ENCODE results near the gene WDFY2. TPM values are rescaled to one million over a fixed set of nuclear protein-coding genes. Genes with fewer than 3 reads are reported as not detected.

Gene WDFY2
- total and polyA plus RNA-seq, 8 donors: 1.4 to 22.6 (median 10.4) TPM

DNA sequence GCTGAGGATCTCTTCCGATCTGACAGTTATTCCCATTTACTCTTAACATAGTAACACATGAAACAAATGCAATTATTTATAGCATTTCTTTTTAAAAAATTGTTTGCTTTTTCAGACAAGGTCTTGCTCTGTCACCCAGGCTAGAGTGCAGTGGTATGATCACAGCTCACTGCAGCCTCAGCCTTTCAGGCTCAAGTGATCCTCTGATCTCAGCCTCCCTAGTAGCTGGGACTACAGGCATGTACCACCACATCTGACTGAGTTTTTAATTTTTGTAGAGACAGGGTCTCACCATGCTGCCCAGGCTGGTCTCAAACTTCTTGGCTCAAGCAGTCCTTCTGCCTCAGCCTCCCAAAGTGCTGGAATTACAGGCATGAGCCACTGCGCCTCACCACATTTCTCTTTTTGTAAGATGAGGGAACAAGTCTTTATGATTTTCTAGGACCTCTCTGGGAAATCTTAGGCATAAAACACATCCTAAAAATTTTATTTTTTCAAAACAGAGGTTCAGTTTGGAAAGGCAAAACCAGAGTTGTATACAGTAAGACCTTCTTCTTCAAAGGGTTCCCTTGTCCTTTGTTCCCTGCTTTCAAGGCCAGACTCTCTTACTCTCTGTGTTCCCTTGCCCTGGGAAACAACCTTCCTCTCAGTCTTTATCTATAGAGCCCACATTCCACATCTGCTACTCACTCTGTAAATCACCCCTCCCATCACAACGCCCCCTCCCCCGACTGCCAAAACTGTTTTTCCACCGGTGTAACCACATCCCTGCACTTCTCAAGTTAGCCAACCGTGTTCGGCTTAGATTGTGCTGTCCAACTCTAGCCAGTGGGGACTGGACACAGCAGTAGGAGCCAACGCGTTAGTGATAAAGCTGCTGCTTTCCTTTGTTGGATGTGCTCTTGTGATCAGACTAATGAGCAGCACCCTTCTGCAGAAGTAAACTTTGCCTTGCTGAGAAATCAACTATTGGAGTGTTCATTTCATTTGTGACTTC is 163.5 kb downstream of the WDFY2 start:
- TF ChIP-seq POLR2A (IDR thresholded peaks at IDR 0.05) (no peak), EP300 (IDR thresholded peaks at IDR 0.05) (no peak), POLR2AphosphoS5 (IDR thresholded peaks at IDR 0.05) (no peak)
- TF ChIP-seq, protein P1, sequence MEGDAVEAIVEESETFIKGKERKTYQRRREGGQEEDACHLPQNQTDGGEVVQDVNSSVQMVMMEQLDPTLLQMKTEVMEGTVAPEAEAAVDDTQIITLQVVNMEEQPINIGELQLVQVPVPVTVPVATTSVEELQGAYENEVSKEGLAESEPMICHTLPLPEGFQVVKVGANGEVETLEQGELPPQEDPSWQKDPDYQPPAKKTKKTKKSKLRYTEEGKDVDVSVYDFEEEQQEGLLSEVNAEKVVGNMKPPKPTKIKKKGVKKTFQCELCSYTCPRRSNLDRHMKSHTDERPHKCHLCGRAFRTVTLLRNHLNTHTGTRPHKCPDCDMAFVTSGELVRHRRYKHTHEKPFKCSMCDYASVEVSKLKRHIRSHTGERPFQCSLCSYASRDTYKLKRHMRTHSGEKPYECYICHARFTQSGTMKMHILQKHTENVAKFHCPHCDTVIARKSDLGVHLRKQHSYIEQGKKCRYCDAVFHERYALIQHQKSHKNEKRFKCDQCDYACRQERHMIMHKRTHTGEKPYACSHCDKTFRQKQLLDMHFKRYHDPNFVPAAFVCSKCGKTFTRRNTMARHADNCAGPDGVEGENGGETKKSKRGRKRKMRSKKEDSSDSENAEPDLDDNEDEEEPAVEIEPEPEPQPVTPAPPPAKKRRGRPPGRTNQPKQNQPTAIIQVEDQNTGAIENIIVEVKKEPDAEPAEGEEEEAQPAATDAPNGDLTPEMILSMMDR (IDR thresholded peaks at IDR 0.05): no peak
- Histone ChIP-seq H3K36me3 (peaks cover 4 to 51% (median 37%) of the 10 kb centered on the region in 4 donors), H3K9me3 (peaks cover 3 to 16% (median 12%) of the 10 kb centered on the region in 4 donors), H3K27me3 (no peaks in the 10 kb centered on the region), H3K27ac (no peak overlapping the region), H3K4me3 (no peak overlapping the region), H3K4me1 (no peaks in the 10 kb centered on the region)
- intact Hi-C loops (cut with DNase I; ENCODE audit: low total_unique reads): no loop called here
- DNase-seq: no peak
- 88 to 98% (median 96%) methylated on average over 9 of the region's 9 CpGs for WGBS, 5 donors

DNA sequence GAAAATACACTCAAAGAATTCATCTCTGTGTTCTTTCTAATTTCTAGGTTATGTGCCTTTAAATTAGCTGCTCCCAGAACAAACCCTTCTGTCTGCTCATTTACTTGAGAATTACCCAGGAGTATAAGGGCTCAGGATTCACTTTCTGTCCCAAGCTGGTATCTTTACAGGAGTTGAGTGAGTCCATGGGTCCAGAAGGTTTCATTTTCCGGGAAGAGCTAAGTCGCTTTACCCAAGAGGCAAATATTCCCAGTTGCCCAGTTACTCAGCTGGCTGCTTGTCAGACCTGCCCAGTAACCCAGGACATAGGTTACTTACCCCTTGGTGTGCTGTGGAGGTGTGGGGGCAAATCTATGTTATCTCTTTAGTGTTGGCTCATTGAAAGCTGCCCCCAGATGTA is 172.4 kb downstream of the WDFY2 start:
- WGBS, 5 donors: 79 to 100% (median 84%) methylated on average over 2 of the region's 2 CpGs
- intact Hi-C loops (cut with DNase I; ENCODE audit: low total_unique reads): no loop called here
- Histone ChIP-seq H3K4me1 (no peaks in the 10 kb centered on the region), H3K4me3 (no peak overlapping the region), H3K36me3 (peaks cover 21 to 92% (median 90%) of the 10 kb centered on the region in 4 donors), H3K9me3 (no peaks in the 10 kb centered on the region), H3K27ac (no peak overlapping the region), H3K27me3 (no peaks in the 10 kb centered on the region)
- DNase-seq: no peak
- TF ChIP-seq EP300 (IDR thresholded peaks at IDR 0.05) (no peak), POLR2A (IDR thresholded peaks at IDR 0.05) (no peak), POLR2AphosphoS5 (IDR thresholded peaks at IDR 0.05) (no peak)
- TF ChIP-seq, protein P1 (IDR thresholded peaks at IDR 0.05): no peak

DNA sequence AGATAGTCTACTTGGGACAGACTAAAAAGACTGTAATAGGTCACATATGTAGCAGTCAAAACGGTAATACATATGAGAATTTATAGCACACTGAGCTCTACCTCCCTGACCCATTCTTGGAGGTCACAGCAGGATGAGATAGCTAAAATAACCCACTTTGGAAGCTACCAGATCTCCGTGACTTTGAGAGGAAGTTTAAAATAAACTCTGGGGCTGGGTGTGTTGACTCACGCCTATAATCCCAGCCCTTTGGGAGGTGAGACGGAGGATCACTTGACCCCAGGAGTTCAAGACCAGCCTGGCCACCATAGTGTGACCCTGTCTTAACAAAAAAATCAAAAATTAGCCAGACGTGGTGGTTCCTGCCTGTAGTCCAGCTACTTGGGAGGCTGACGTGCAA is 174.4 kb downstream of the WDFY2 start:
- H3K27me3 ChIP-seq: no peaks in the 10 kb centered on the region
- TF ChIP-seq POLR2A (IDR thresholded peaks at IDR 0.05) (no peak), EP300 (IDR thresholded peaks at IDR 0.05) (no peak), POLR2AphosphoS5 (IDR thresholded peaks at IDR 0.05) (no peak)
- TF ChIP-seq, protein P1 (IDR thresholded peaks at IDR 0.05): no peak
- H3K4me1 ChIP-seq: peaks cover 0 to 3% (median under 1%) of the 10 kb centered on the region in 4 donors
- no peak overlapping the region for H3K4me3 ChIP-seq
- H3K36me3 ChIP-seq: peaks cover 18 to 83% (median 80%) of the 10 kb centered on the region in 4 donors
- intact Hi-C loops (cut with DNase I; ENCODE audit: low total_unique reads): no loop called here
- DNase-seq: no peak
- no peaks in the 10 kb centered on the region for H3K9me3 ChIP-seq
- 83 to 91% (median 89%) methylated on average over 6 of the region's 6 CpGs for WGBS, 5 donors
- H3K27ac ChIP-seq: no peak overlapping the region

DNA sequence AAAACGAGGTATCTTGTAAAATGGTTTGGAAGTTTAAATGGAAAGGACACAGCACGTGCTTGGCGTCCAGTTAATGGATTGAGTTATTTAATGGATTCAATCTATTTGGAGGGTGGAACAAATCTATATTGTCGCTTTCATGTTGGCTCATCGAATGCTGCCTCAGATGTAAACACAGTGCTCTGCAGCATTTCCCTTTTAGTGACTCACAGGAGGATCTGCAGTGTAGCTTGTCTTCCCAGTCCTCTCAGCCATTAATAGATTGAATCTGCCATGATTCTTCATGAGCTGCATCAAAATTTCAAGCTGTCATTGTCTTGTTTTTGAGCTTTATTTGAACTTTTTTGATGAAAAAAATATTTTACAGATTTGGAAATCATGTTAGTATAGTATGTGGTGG is 175.0 kb downstream of the WDFY2 start:
- no peaks in the 10 kb centered on the region for H3K27me3 ChIP-seq
- intact Hi-C loops (cut with DNase I; ENCODE audit: low total_unique reads): no loop called here
- TF ChIP-seq, protein P1 (IDR thresholded peaks at IDR 0.05): no peak
- TF ChIP-seq POLR2AphosphoS5 (IDR thresholded peaks at IDR 0.05): no peak
- TF ChIP-seq EP300 (IDR thresholded peaks at IDR 0.05): no peak
- no peak for TF ChIP-seq POLR2A (IDR thresholded peaks at IDR 0.05)
- H3K27ac ChIP-seq: no peak overlapping the region
- 77 to 89% (median 86%) methylated on average over 5 of the region's 5 CpGs for WGBS, 5 donors
- H3K9me3 ChIP-seq: no peaks in the 10 kb centered on the region
- peaks cover 18 to 78% (median 76%) of the 10 kb centered on the region in 4 donors for H3K36me3 ChIP-seq
- H3K4me1 ChIP-seq: peaks cover 3 to 9% (median 5%) of the 10 kb centered on the region in 4 donors
- no peak overlapping the region for H3K4me3 ChIP-seq
- no peak for DNase-seq

Data from stomach (tissue), 9 donors.